ENCODE results near the gene ATP1B1. TPM values are rescaled to one million over a fixed set of nuclear protein-coding genes. Genes with fewer than 3 reads are reported as not detected.
A peak's percentile ranks its signal among the peaks of the same experiment; 100 is the strongest.

ATP1B1 gene
- total and polyA plus RNA-seq, 2 of the 13 experiments (the other 11 are each of a cell fraction or from before 2014, with no cell fraction given) = 134 to 135 TPM

- 0 out of 2 replicates have a peak, but pooled peaks have one; percentile 31 for TF ChIP-seq HNF1A (IDR thresholded peaks at IDR 0.05; ENCODE audit: low read depth)
- peak; percentile 63; the same call in 1 of the 2 replicates for TF ChIP-seq HNF1A (CRISPR knock-in tag; IDR thresholded peaks at IDR 0.05; ENCODE audit: borderline replicate concordance)
- no peak for TF ChIP-seq ZNF883 (CRISPR knock-in tag; IDR thresholded peaks at IDR 0.05; ENCODE audit: not compliant biosample characterization)
- no peak for TF ChIP-seq TP53 (CRISPR knock-in tag; conservative IDR thresholded peaks at IDR 0.05)
- no peak for TF ChIP-seq NRL (CRISPR knock-in tag; IDR thresholded peaks at IDR 0.05; ENCODE audit: borderline replicate concordance)
- no peak for TF ChIP-seq PTBP1 (IDR thresholded peaks at IDR 0.05; ENCODE audit: low read depth, low read length, poor library complexity, severe bottlenecking)
- TF ChIP-seq KLF6 (CRISPR knock-in tag; IDR thresholded peaks at IDR 0.05) = no peak
Measured at GRCh38 chr1:169109561-169110134, 3.2 kb downstream of the ATP1B1 start (continued).

GRCh38 chr1:169110236-169110635 lies 3.7 kb downstream of the ATP1B1 start:
- Histone ChIP-seq H3K79me2 (ENCODE audit: insufficient read depth, low read length) (peaks cover 80% of the 10 kb centered on the region), H3K36me3 (replicated peaks in 1 of 2; ENCODE audit: control insufficient read depth in 1 of 2, insufficient read depth in 2 of 2, low read length in 2 of 2) (peaks cover 8 to 36% of the 10 kb centered on the region in 2 experiments), H3K4me2 (ENCODE audit: low read depth, low read length) (peak overlapping the region; percentile 98), H3K4me3 (replicated peaks in 1 of 3; ENCODE audit: insufficient read depth in 1 of 3, low read depth in 2 of 3, low read length in 3 of 3) (peak overlapping the region; percentile 95 to 99 (median 96)), H4K20me1 (ENCODE audit: insufficient read depth, low read length) (peaks cover 56% of the 10 kb centered on the region), H2AFZ (ENCODE audit: low read length) (no peak overlapping the region), H3K4me1 (ENCODE audit: insufficient read depth, low read length) (peaks cover 65% of the 10 kb centered on the region), H3K27ac (ENCODE audit: extremely low read length, insufficient read depth, low read length) (peak overlapping the region; percentile 95), H3K9me3 (ENCODE audit: low read length) (no peaks in the 10 kb centered on the region), H3K9ac (ENCODE audit: insufficient read depth, low read depth, low read length) (peak overlapping the region; percentile 95), H3K27me3 (ENCODE audit: control insufficient read depth in 1 of 2, insufficient read depth in 2 of 2, low read length in 2 of 2) (no peaks in the 10 kb centered on the region; a peak in 1 of 5 replicates)
- ATAC-seq (no peak), FAIRE-seq (no peak), DNase-seq (ENCODE audit: low spot score) (no peak)
- in situ Hi-C loops (cut with HindIII; ENCODE audit: extremely low pct_ligation_motif_present, low pct_unique_long_range_greater_than_20kb) = no loop called here
- no peak for TF ChIP-seq ZNF335 (CRISPR knock-in tag; IDR thresholded peaks at IDR 0.05)
- TF ChIP-seq USF2 (IDR thresholded peaks at IDR 0.05; ENCODE audit: low read depth, low read length) = no peak
- TF ChIP-seq USF2 (CRISPR knock-in tag; IDR thresholded peaks at IDR 0.05; ENCODE audit: borderline replicate concordance) = no peak
- no peak for TF ChIP-seq ZNF530 (CRISPR knock-in tag; IDR thresholded peaks at IDR 0.05; ENCODE audit: low read depth)
- TF ChIP-seq ZNF773 (CRISPR knock-in tag; IDR thresholded peaks at IDR 0.05; ENCODE audit: borderline replicate concordance) = no peak
- TF ChIP-seq ZSCAN9 (CRISPR knock-in tag; IDR thresholded peaks at IDR 0.05; ENCODE audit: borderline replicate concordance) = no peak
- TF ChIP-seq ZNF383 (CRISPR knock-in tag; IDR thresholded peaks at IDR 0.05; ENCODE audit: borderline replicate concordance) = no peak
- TF ChIP-seq REL (CRISPR knock-in tag; conservative IDR thresholded peaks at IDR 0.05) = no peak
- no peak for TF ChIP-seq ZC3H4 (CRISPR knock-in tag; IDR thresholded peaks at IDR 0.05; ENCODE audit: borderline replicate concordance)
- 3% methylated on average over 3 of the region's 3 CpGs for WGBS (ENCODE audit: low lambda C conversion rate)
- CTCF ChIA-PET (ENCODE audit: low intra/inter-chr PET ratio, low total read pairs) = no interaction called here
- POLR2A ChIA-PET = interaction anchor here (0.6 to 4.6 kb wide), 5 partner anchors 15 to 615 kb away, joined by 3 to 25 read pairs (median 3); no protein-coding TSS in a partner anchor
- no TSS peak for BruUV-seq (replicated peaks)
- intact Hi-C loops (cut with micrococcal nuclease; ENCODE audit: unreplicated experiment) = no loop called here
